Stimulated activated CD8-positive, alpha-beta memory T cell treated with anti-CD3 and anti-CD28 coated beads, Interleukin-12 subunit alpha, Interleukin-12 subunit beta, amount 100 ng/mL, for 24 hours (primary cell): ENCODE measurements around the gene RAPGEF5.

Experiments used
- DNase-seq: peaks from one replicate; pipeline ENCODE4 v3.0.0-alpha.2; 2020; ENCODE audit errors: extremely low read depth

RAPGEF5 gene

DNA sequence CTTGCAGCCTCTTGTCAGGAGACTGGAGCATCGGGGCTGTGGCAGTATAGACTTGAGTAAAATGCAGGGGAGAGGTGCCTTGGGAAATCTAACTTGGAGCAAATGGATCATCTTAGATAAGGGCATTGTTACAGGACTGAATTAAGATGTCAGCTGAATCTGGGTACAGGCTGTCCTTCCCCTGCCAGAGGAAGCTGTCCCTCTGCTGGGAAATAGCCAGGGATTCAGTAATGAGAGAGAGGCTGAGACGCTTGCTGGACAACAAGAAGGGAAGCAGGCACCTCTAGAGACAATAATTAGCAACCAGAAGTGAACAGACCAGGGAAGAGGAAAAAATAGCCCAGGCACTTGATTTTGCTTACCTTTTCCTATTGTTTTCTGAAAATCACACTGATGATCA lies 20.7 kb upstream of the RAPGEF5 start:
- DNase-seq = no peak

DNA sequence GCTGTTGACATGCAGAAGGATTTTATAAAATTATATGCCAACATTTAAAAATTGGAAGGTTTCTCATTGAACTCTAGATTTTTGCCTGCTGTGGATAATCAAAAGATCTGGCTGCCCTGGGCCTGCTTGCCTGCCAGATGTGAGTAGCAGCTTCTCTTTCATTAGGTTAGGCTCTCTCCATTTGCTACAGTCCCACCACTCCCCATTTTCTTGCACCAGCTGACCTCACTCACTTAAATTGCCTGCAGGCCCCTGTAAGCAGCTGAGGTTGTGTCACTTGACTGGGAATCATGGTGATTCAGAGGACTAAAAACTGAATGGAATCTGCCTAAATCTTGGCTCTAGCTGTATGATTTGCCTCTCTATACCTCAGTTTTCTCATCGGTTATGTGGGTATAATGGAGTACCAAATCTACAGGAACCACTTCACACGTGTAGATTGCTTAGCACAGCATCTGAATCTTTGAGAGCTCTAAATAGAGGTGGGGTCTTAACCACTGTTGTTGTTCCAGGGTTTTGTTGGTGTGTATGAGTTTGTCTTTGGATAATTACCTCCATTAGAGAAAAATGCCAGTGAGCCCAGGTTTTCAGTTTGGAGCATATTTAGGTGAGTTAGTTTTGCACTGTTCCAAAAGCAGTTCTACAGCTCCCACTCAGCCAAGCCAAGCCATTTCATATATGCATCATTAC lies 18.6 kb upstream of the RAPGEF5 start:
- no peak for DNase-seq

- DNase-seq = no peak
These were observed 17.0 kb upstream of the RAPGEF5 start for GRCh38 chr7:22373911-22374310.

DNA sequence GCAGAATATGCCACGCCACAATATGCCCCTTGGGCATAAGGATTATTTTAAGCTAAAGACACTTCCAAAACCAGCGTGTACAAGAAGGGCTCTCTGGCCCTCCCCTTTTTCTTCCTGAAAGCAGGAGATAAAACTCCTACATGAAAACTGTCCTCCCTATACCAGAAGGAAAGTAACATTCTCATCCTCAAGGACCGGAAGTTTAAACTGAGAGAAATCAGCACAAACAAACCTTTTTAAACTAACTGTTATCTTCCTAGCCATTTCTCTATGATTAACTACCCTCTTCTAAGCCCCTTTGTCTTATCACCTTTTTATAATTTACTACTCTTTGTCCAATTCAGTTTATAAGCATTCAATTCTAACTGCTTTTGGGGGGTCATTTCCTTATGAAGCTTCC lies 16.4 kb upstream of the RAPGEF5 start:
- DNase-seq = no peak

- DNase-seq = no peak
These were observed 15.9 kb upstream of the RAPGEF5 start for GRCh38 chr7:22372863-22373262.

GRCh38 chr7:22371878-22372277 lies 14.9 kb upstream of the RAPGEF5 start:
- no peak for DNase-seq

- no peak for DNase-seq
These were observed 7.9 kb upstream of the RAPGEF5 start for GRCh38 chr7:22364900-22365299.

DNA sequence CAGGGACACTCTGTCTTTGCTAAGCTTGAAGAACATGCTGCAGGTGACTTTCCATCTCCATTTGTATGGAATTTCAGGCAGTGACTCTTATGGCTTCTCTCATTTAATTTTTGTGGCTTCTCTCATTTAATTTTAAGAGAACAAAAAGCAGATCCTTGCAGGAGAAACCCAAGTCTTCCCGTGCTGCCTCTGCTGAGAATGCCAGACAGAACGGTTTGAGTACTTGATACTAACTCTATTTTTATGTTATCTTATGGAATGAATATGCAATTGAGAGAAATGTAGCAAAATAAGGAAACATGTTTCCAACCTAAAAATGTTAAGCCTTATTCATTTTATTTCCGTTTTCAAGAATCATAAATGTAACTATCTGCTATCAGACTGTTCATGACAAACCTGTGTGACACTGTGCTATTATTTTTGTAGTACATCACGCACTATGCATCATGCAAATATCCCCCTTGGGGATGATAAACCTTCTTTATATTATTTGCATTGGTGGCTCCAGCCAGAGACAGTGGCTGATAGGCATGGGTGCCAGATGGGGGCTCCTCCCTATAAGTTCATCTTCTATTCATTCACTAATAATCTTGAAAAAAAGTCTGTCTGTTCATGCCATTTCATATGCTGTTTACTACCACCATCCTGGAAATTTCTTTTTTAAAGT lies 6.9 kb upstream of the RAPGEF5 start:
- DNase-seq = no peak

DNA sequence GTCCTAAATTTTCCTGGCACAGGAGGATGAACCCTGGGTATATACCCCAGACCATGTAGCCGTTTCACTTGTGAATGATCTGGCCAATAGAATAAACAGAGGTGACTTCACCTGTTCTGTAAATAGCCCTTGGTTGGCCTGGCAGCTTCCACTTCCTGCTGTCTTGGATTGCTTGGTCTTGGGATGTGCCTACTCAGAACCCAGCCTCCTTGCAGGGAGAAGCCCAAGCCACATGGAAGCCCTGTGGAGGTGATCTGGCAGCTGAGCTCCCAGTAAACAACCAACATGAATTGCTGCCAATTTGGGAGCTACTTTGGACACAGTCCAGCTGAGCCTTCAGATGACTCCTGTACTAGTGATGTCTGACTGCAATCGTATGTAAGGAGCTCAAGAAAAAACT lies 4.8 kb upstream of the RAPGEF5 start:
- no peak for DNase-seq

GRCh38 chr7:22361320-22361719 lies 4.4 kb upstream of the RAPGEF5 start:
- no peak for DNase-seq

DNA sequence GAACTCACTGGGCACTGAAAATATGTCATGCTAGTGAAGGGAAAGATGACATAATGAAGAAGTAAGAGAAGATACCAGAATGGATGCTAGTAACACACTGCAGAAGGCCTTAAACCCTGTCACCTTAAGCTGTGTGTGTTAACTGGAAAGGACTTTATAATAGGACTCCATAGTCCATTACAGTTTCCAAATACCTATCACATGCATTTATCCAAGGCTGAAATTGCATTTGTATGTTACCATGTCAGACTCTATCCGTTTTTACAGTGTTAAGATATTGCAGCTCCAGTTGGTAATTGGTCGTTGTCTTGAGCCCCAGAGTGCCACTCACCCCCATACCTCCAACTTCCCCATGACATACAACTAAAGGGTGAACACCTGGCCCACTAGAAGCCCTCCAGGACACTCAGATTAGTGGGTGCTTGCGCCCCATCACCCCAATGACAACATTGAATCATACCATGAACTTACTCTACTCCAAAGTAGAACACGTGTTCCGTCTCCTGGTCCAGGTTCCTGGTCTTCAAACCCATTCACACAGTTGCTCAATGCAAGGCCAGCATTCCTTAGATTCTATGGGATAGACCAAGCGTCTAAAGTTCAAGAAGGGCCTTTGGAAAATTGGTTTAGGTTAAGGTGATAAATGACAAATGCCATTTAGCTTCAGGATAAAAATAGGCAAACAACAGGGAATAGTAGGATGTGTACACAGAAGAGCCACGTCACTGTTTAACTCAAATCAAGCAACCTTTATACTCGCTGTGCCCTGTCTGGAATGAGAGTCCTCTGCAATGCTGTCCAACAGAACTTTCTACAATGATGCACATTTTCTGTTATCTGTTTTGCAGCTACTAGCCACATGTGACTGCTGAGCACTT lies 2.1 kb upstream of the RAPGEF5 start:
- DNase-seq = no peak

DNA sequence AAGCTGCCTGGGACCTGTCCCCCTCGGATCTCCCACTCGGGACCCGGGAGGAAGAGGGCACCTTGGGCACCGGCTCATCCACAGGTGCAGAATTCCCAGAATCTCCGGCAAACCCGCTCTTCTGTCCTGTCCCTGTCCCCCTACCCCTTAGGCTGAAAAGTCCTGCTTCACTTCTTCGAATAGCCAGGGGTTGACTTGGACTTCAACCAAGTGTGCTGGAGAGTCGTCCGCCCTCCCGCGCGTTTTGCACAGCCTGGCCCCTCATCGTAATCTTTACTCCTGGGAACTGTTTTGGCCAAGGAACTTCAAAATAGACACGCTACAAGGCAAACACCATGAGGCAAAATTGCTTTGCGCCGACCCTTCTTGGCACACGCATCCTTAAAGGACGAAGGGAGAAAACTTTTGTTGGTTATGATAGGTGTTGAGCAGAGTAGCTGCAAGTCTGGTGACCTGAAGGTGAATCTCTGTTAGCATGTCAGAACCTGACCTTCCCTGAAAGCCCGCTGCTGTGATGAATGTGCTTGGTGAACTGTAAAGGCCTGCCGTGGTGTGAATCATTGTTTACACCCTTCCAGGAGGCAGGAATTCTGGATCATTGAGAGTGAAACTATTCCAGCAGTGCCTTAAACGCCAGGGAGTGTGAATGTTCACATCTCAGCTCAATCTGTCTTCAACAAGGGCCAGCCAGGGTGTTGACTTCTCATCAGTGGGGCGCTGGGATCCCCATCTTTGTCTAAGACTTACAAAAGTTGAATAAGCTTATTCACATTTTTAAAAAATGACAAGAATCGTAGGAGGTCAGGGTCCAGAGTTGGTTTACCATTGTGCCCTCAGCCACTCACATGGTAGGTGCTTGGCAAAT lies 589 bp upstream of the RAPGEF5 start:
- no peak for DNase-seq

GRCh38 chr7:22356010-22356691 lies 803 bp downstream of the RAPGEF5 start:
- DNase-seq = no peak

DNA sequence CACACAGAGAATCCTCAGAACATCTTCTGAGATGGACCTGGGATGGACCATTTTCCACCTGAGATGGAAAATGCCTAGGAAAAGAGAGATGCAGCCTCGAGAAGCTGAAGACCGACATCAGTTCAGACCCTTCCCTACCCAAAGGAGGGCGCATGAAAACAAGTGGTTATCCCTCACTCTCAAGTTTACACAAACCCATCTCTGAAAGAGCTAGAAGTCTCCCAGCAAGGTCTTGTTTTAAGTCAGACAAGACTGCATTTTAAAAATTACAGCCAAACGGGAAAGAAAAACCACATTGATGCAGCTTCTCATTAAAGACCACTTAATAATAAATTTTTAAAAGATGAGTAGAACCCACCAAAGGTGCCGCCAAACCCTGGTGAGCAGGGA lies 1.3 kb downstream of the RAPGEF5 start:
- no peak for DNase-seq

GRCh38 chr7:22354462-22354861 lies 2.5 kb downstream of the RAPGEF5 start:
- DNase-seq = no peak

DNA sequence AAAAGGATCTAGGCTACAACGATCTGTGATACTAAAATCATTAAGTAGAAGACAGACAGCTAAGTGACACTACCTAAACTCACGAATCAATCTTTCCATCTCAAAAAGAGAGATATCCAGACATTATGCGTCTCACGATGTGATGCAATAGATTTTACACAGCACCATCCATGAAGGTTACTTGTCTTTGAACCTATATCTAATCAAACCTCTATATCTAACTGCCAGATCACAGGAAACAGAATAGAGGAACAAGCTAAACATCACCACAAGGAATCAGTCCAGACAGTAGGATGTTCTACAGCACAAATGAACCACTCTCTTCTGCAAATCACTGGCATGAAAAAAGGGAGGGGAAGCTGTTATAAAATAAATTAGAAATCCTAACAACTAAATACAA lies 4.1 kb downstream of the RAPGEF5 start:
- DNase-seq = no peak

- DNase-seq = no peak
These were observed 5.1 kb downstream of the RAPGEF5 start for GRCh38 chr7:22351878-22352277.

- no peak for DNase-seq
These were observed 5.6 kb downstream of the RAPGEF5 start for GRCh38 chr7:22351329-22351692.

DNA sequence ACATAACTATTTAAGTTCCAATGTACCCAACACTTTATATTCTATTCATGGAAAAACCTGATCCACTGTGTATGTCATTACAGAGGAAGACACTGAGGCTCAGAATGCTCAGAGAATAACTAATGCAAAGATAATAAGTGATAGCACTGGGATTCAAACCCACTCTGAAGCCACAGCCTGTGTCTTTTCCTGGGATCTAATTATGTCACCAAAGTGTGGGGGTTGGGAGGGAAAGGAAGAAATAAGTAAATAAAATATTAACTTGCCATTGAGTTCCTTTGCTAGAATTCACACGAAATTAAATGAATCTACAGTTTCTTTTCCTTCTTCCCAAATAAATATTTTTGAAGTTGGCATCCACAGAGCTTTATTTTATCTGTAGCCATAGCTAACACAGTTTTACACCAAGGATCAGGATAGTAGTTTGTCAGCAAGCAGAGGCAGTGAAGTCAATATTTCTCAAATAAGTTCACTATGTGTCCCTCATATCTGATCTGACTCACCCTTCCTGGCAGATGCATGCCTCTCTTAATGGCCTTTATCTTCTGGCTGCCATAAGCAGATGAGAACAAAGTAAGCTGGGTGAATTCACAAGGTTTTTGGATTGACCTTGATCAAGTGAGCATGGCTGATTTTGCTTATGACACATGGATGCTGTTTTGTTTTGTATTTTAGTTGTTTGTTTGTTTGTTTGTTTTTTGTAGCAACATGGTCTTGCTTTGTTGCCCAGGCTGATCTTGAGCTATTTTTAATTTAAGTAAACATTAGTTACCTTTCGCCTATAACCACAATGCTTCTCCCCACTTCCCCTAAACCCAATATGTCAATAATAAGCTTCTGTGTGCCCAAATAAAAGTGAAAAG lies 6.3 kb downstream of the RAPGEF5 start:
- no peak for DNase-seq

DNA sequence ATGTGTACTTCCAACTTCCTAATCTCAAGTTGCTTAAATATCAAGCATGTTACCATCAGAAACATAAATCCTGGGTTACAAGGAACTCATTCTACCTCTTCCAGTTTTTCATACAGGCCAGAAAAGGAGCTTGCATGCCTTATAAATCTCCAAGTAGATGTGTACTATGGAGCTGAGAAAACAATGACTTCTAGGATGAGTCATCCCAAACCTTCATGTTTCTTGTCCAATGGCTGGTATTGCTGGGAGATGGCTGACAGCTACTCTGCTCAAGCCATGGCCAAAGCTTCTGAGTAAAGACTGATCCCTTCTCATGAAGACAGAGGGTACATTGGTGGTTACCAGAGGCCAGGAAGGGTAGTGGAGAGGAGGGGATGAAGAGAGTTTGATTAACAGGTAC lies 8.6 kb downstream of the RAPGEF5 start:
- DNase-seq = no peak
